Choroid plexus epithelial cell (primary cell): ENCODE data around the gene NAV3.

ENCODE experiments used
- DNase-seq: peaks from one replicate; pipeline ENCODE4 v3.0.0-alpha.2; 2010; ENCODE audit warnings: low read depth
- H3K4me3 ChIP-seq: 2 replicates; pipeline ENCODE4 v1.5.1; 2011; ENCODE audit warnings: low read depth, mild to moderate bottlenecking, control low read depth, low read length, moderate library complexity
- TF ChIP-seq, protein P1 (sequence below): conservative IDR thresholded peaks from 2 replicates; pipeline ENCODE4 v1.5.1; 2011; ENCODE audit warnings: low read depth, mild to moderate bottlenecking, control low read depth, inconsistent platforms, low read length, moderate library complexity

Gene NAV3

GRCh38 chr12:77893918-77894317 is 63.2 kb downstream of the NAV3 start:
- TF ChIP-seq, protein P1, sequence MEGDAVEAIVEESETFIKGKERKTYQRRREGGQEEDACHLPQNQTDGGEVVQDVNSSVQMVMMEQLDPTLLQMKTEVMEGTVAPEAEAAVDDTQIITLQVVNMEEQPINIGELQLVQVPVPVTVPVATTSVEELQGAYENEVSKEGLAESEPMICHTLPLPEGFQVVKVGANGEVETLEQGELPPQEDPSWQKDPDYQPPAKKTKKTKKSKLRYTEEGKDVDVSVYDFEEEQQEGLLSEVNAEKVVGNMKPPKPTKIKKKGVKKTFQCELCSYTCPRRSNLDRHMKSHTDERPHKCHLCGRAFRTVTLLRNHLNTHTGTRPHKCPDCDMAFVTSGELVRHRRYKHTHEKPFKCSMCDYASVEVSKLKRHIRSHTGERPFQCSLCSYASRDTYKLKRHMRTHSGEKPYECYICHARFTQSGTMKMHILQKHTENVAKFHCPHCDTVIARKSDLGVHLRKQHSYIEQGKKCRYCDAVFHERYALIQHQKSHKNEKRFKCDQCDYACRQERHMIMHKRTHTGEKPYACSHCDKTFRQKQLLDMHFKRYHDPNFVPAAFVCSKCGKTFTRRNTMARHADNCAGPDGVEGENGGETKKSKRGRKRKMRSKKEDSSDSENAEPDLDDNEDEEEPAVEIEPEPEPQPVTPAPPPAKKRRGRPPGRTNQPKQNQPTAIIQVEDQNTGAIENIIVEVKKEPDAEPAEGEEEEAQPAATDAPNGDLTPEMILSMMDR: no peak
- peak; percentile 61 for DNase-seq
- H3K4me3 ChIP-seq: no peak overlapping the region

GRCh38 chr12:77894556-77894955 is 63.9 kb downstream of the NAV3 start:
- TF ChIP-seq, protein P1: no peak
- no peak overlapping the region for H3K4me3 ChIP-seq
- DNase-seq: peak; percentile 38

GRCh38 chr12:77895699-77896098 is 65.0 kb downstream of the NAV3 start:
- no peak overlapping the region for H3K4me3 ChIP-seq
- no peak for DNase-seq
- TF ChIP-seq, protein P1: no peak

GRCh38 chr12:77907936-77908335 is 77.2 kb downstream of the NAV3 start:
- no peak overlapping the region for H3K4me3 ChIP-seq
- TF ChIP-seq, protein P1: no peak
- no peak for DNase-seq

DNA sequence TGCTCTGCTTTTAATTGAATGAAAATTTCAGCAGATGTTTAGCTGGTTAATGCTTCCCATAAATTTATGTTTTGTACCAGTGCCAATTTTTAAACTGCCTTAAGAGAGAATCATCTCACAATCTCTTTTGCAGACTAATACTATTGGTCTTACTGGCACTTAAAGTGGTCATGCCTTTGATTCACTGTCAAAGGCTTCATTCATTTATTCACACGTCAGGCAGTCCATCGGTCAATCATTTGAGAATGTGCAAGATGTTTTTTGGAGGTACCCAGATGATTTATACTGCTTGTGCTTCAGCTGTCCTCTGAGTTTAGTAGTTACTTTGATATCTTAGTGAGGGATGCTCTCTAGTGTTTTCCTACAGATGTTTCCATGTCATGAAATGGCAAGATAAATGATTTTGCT is 83.4 kb downstream of the NAV3 start:
- no peak overlapping the region for H3K4me3 ChIP-seq
- TF ChIP-seq, protein P1: peak; percentile 27
- peak; percentile 52 for DNase-seq

GRCh38 chr12:77915071-77915600 is 84.4 kb downstream of the NAV3 start:
- TF ChIP-seq, protein P1: no peak
- H3K4me3 ChIP-seq: no peak overlapping the region
- no peak for DNase-seq

DNA sequence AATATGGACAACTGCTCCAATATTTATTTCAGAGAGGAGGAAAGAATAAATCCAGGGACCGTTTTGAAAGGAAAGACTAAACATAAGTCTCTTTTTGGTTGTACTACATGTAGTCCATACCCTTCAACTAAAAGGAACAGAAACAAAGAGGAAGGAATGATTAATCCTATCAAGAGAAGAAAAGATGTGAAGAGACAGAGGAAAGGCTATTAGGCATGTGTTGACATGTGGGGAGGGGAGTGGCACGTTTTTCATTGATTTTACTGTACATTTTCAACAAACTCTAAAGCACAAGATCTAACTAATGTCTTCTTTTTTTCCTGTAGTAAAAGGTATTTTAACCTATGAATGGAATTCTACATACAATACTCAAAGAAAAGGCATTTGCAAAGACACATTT is 85.6 kb downstream of the NAV3 start:
- TF ChIP-seq, protein P1: no peak
- DNase-seq: no peak
- no peak overlapping the region for H3K4me3 ChIP-seq
